ENCODE results near the gene RGS7. TPM values are rescaled to one million over a fixed set of nuclear protein-coding genes. Genes with fewer than 3 reads are reported as not detected.

RGS7 gene
- total RNA-seq, 1 experiment from 2014 or later: 0.10 TPM

DNA sequence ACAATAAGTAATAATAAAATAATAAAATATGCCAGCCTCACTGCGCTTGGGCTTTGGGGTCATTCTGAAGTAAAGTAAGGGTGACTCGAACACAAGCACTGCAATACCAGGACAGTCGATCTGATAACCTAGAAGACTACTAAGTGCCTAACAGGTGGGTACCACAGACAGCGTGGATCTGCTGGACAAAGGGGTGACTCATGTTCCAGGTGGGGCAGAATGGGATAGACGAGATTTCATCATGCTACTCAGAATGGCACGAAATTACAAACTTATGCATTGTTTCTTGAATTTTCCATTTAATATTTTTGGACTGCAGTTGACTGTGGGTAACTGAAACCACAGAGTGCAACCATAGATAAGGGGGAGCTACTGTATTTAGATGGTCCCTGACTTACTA, 523.9 kb downstream of the RGS7 start:
- in situ Hi-C loops (cut with HindIII; ENCODE audit: low pct_unique_long_range_greater_than_20kb, low sequenced_read_pairs): no loop called here
- DNase-seq (ENCODE audit: low read depth, low spot score): no peak

GRCh38 chr1:240831922-240832321, 525.1 kb downstream of the RGS7 start:
- TF ChIP-seq CTCF (IDR thresholded peaks at IDR 0.05) (peak; percentile 38; the same call in 1 of the 2 replicates), SIN3A (IDR thresholded peaks at IDR 0.05; ENCODE audit: borderline replicate concordance, insufficient read depth, low read depth, low read length) (no peak)
- Histone ChIP-seq H3K36me3 (ENCODE audit: control insufficient read depth, insufficient read depth, low read length) (no peaks in the 10 kb centered on the region), H3K9me3 (ENCODE audit: control insufficient read depth, insufficient read depth, low read depth, low read length) (no peaks in the 10 kb centered on the region), H3K27me3 (ENCODE audit: control insufficient read depth, insufficient read depth, low read length) (no peaks in the 10 kb centered on the region), H3K4me3 (ENCODE audit: low read depth in 2 of 2, low read length in 2 of 2) (no peak overlapping the region), H3K4me1 (ENCODE audit: control insufficient read depth, insufficient read depth, low read length) (no peaks in the 10 kb centered on the region), H3K27ac (ENCODE audit: low read length) (no peak overlapping the region)
- POLR2A ChIA-PET: no interaction called here
- no TSS peak for BruUV-seq (replicated peaks)
- DNase-seq (ENCODE audit: low read depth, low spot score) (no peak), ATAC-seq (no peak)
- intact Hi-C loops (cut with micrococcal nuclease; ENCODE audit: unreplicated experiment): no loop called here
- CTCF ChIA-PET: interaction anchor here (0.6 kb wide), 1 partner anchor 13 kb away, joined by 3 read pairs; no protein-coding TSS in a partner anchor
- in situ Hi-C loops (cut with HindIII; ENCODE audit: low pct_unique_long_range_greater_than_20kb, low sequenced_read_pairs): no loop called here

More for the DNA sequence above, 523.9 kb downstream of the RGS7 start:
- Histone ChIP-seq H3K9me3 (ENCODE audit: control insufficient read depth, insufficient read depth, low read depth, low read length) (no peaks in the 10 kb centered on the region), H3K27ac (ENCODE audit: low read length) (no peak overlapping the region), H3K4me1 (ENCODE audit: control insufficient read depth, insufficient read depth, low read length) (no peaks in the 10 kb centered on the region), H3K36me3 (ENCODE audit: control insufficient read depth, insufficient read depth, low read length) (no peaks in the 10 kb centered on the region), H3K4me3 (ENCODE audit: low read depth in 2 of 2, low read length in 2 of 2) (no peak overlapping the region), H3K27me3 (ENCODE audit: control insufficient read depth, insufficient read depth, low read length) (no peaks in the 10 kb centered on the region)
- ChIA-PET CTCF (interaction anchor here (0.6 kb wide), 1 partner anchor 99 kb away, joined by 6 read pairs; no protein-coding TSS in a partner anchor), POLR2A (no interaction called here)
- no peak for ATAC-seq
- intact Hi-C loops (cut with micrococcal nuclease; ENCODE audit: unreplicated experiment): no loop called here
- no peak for TF ChIP-seq TCF7L2 (IDR thresholded peaks at IDR 0.05; ENCODE audit: low read depth, low read length)
- TF ChIP-seq CTCF (IDR thresholded peaks at IDR 0.05): no peak
- TF ChIP-seq POLR2AphosphoS5 (IDR thresholded peaks at IDR 0.05; ENCODE audit: low read depth, low read length): no peak
- TF ChIP-seq SIN3A (IDR thresholded peaks at IDR 0.05; ENCODE audit: borderline replicate concordance, insufficient read depth, low read depth, low read length): no peak
- TF ChIP-seq, protein P1, sequence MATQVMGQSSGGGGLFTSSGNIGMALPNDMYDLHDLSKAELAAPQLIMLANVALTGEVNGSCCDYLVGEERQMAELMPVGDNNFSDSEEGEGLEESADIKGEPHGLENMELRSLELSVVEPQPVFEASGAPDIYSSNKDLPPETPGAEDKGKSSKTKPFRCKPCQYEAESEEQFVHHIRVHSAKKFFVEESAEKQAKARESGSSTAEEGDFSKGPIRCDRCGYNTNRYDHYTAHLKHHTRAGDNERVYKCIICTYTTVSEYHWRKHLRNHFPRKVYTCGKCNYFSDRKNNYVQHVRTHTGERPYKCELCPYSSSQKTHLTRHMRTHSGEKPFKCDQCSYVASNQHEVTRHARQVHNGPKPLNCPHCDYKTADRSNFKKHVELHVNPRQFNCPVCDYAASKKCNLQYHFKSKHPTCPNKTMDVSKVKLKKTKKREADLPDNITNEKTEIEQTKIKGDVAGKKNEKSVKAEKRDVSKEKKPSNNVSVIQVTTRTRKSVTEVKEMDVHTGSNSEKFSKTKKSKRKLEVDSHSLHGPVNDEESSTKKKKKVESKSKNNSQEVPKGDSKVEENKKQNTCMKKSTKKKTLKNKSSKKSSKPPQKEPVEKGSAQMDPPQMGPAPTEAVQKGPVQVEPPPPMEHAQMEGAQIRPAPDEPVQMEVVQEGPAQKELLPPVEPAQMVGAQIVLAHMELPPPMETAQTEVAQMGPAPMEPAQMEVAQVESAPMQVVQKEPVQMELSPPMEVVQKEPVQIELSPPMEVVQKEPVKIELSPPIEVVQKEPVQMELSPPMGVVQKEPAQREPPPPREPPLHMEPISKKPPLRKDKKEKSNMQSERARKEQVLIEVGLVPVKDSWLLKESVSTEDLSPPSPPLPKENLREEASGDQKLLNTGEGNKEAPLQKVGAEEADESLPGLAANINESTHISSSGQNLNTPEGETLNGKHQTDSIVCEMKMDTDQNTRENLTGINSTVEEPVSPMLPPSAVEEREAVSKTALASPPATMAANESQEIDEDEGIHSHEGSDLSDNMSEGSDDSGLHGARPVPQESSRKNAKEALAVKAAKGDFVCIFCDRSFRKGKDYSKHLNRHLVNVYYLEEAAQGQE (IDR thresholded peaks at IDR 0.05; ENCODE audit: insufficient read depth in 1 of 2, low read depth in 2 of 2, low read length in 1 of 2): no peak
- no TSS peak for BruUV-seq (replicated peaks)
